Body of pancreas (tissue), 4 donors: ENCODE results near the gene GALNT9. TPM values are rescaled to one million over a fixed set of nuclear protein-coding genes. Genes with fewer than 3 reads are reported as not detected.

ENCODE experiments used
- ATAC-seq: fragments of 150-250 bp; one replicate; pipeline ENCODE4 v1.9.1; 2016
- DNase-seq, 4 donors: peaks; one replicate each; pipeline ENCODE4 v3.0.0-alpha.2; 2019
- H3K27ac ChIP-seq, 4 donors: fragments of 200-600 bp; sonication (generic); 1 replicate in 3 of 4; 2 replicates in 1 of 4; pipeline versions ENCODE4 v1.5.1 to v1.6.1; 2016 to 2019; ENCODE audit warnings: mild to moderate bottlenecking in 1 of 4, mixed read lengths in 1 of 4, moderate library complexity in 1 of 4
- H3K27me3 ChIP-seq, 2 donors: fragments of 200-600 bp; sonication (generic); one replicate each; pipeline ENCODE4 v1.6.0; 2016; ENCODE audit warnings: mild to moderate bottlenecking in 1 of 2
- H3K36me3 ChIP-seq, 2 donors: fragments of 200-600 bp; sonication (generic); replicated peaks in 1 of 2; 2 replicates each; pipeline ENCODE4 v1.5.1; 2016; ENCODE audit warnings: low read depth in 2 of 2; ENCODE audit not compliant: insufficient read depth in 1 of 2
- H3K4me1 ChIP-seq: fragments of 200-600 bp; sonication (generic); one replicate; pipeline ENCODE4 v1.6.0; 2016
- H3K4me3 ChIP-seq, 2 donors: fragments of 200-600 bp; sonication (generic); 1 replicate in 1 of 2; 2 replicates in 1 of 2; pipeline ENCODE4 v1.5.1; 2016 to 2019
- H3K9me3 ChIP-seq, 3 donors: fragments of 200-600 bp; sonication (generic); 1 replicate in 2 of 3; 2 replicates in 1 of 3; pipeline ENCODE4 v1.5.1; 2016
- POLR2A ChIP-seq, 3 donors: fragments of 450-650 bp; IDR thresholded peaks; one replicate each; pipeline ENCODE4 v1.6.1; 2016; ENCODE audit warnings: antibody characterized with exemption in 3 of 3, mild to moderate bottlenecking in 2 of 3
- WGBS, 2 donors: methylation state at CpG; one replicate each; pipeline ENCODE4 v1.1.5; 2017; 5-methylcytosine and 5-hydroxymethylcytosine counted together
- intact Hi-C: fragments of 100-400 bp; cut with DNase I; formaldehyde crosslinking; loops from one replicate; pipeline ENCODE4 v1.15.1; 2023
- total RNA-seq, 2 donors: library from RNA; depleted of rRNA; stranded (reverse); fragments of >200 nt; gene quantifications; one replicate each; pipeline ENCODE4 v1.1.0, GENCODE V29; 2016
- TF ChIP-seq, protein P1 (sequence below), 7 experiments: fragments of 450-650 bp in 4 of 7; fragments of 200-600 bp in 3 of 7; sonication (generic) in 3 of 7; IDR thresholded peaks; one replicate each; pipeline ENCODE4 v1.5.1; 2016 to 2019; ENCODE audit warnings: antibody characterized with exemption in 7 of 7

GALNT9 gene
- total RNA-seq, 2 donors from 2014 or later: not detected

DNA sequence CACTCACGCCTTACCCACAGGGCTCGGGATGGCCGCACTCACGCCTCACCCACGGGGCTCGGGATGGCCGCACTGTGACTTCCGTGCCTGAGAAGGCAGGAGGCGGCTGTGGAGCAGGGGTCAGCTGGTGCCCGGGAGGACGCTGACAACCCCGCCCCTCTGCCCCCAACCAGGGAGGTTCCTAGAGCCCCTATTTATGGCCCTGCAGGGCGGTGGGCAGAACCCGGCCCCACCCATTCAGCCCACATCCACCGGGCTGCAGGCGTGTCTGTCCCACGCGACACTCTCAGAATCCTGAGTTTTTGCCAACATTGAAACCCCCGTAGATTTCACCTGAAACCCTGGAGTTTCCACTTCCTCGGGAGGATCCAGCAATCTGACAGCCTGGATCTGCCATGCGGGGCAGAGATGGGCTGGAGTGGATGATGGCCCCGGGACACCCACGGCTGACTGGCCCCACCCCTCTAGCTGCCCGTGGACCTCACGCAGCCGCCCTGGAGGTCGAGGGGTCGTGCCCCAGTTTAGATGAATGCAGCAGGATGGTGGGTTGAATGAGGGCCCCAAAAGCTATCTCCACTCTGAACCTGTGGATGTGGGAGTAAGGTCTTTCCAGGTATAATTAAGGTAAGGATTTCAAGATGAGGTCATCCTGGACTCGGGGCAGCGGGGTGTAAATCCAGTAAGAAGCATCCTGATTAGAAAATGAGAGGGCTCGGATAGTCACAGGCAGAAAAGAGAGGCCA is 20.4 kb downstream of the GALNT9 start:
- intact Hi-C loops: no loop called here
- Histone ChIP-seq H3K27ac (no peak overlapping the region), H3K4me1 (no peaks in the 10 kb centered on the region), H3K36me3 (no peaks in the 10 kb centered on the region), H3K27me3 (no peaks in the 10 kb centered on the region), H3K9me3 (peaks cover 0 to 15% (median 0%) of the 10 kb centered on the region in 3 donors), H3K4me3 (no peak overlapping the region)
- ATAC-seq: no peak
- TF ChIP-seq POLR2A (IDR thresholded peaks at IDR 0.05): no peak
- TF ChIP-seq, protein P1, sequence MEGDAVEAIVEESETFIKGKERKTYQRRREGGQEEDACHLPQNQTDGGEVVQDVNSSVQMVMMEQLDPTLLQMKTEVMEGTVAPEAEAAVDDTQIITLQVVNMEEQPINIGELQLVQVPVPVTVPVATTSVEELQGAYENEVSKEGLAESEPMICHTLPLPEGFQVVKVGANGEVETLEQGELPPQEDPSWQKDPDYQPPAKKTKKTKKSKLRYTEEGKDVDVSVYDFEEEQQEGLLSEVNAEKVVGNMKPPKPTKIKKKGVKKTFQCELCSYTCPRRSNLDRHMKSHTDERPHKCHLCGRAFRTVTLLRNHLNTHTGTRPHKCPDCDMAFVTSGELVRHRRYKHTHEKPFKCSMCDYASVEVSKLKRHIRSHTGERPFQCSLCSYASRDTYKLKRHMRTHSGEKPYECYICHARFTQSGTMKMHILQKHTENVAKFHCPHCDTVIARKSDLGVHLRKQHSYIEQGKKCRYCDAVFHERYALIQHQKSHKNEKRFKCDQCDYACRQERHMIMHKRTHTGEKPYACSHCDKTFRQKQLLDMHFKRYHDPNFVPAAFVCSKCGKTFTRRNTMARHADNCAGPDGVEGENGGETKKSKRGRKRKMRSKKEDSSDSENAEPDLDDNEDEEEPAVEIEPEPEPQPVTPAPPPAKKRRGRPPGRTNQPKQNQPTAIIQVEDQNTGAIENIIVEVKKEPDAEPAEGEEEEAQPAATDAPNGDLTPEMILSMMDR (IDR thresholded peaks at IDR 0.05): no peak
- WGBS, 2 donors: 59 to 64% methylated on average over 11 to 30 of the region's 31 CpGs
- no peak for DNase-seq

DNA sequence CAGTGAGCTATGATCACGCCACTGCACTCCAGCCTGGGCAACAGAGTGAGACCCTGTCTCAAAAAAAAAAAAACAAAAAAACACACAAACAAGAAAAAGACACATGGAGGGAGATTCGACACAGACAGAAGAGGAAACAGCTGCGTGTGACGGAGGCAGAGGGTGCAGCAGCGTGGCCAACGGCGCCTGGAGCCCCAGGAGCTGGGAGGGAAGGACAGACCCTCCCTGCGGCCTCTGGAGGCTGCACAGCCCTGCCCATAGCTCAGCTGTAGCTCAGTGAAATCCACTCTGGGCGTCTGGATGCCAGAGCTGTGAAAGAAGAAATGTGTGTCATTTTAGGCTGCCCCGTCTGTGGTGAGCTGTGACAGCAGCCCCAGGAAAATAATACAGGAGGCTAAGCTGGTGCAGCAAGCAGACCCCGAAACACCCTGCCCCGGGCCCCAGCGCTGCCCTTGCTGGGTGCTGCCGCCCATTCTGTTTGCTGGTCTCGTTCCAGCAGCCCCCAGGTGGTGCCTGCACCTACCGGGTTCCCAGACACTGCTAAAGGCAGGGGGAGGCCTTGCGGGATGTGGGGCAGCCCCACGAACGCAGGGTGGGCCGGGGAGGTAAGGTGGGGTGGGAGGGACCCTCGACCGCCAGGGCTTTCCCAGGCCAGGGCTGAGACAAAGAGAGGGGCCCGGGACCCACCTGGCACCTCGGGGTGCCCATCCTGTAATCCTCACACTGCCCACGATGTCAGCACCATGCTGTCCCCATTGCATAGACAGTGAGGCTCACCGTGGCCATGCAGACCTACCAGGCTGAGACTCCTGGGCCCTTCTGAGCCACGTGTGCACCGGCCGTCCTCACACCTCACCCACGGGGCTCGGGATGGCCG is 21.2 kb downstream of the GALNT9 start:
- DNase-seq: no peak
- TF ChIP-seq, protein P1 (IDR thresholded peaks at IDR 0.05): no peak
- 48 to 54% methylated on average over 13 to 32 of the region's 32 CpGs for WGBS, 2 donors
- no peak overlapping the region for H3K27ac ChIP-seq
- no peaks in the 10 kb centered on the region for H3K36me3 ChIP-seq
- peaks cover 0 to 15% (median 0%) of the 10 kb centered on the region in 3 donors for H3K9me3 ChIP-seq
- no peak overlapping the region for H3K4me3 ChIP-seq
- intact Hi-C loops: no loop called here
- H3K4me1 ChIP-seq: no peaks in the 10 kb centered on the region
- ATAC-seq: no peak
- no peaks in the 10 kb centered on the region for H3K27me3 ChIP-seq

DNA sequence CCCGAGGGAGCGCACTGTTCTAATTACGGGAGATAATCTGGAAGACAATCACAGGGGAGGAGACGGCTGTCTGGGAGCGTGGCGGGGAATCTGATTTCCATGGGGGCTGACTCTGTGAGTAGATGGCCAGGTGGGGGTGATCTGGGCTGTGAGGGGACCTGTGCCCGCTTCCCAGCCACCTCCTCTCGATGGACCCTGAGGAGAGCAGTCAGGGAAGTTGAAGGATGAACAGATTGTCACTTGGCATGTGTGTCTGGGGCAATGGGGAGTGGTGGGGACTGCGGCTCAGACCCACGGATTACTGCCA is 22.6 kb downstream of the GALNT9 start:
- H3K4me3 ChIP-seq: no peak overlapping the region
- no peaks in the 10 kb centered on the region for H3K36me3 ChIP-seq
- no peak overlapping the region for H3K27ac ChIP-seq
- WGBS, 2 donors: 64 to 73% methylated on average over 10 of the region's 10 CpGs
- no peak for ATAC-seq
- no peak for DNase-seq
- H3K4me1 ChIP-seq: no peaks in the 10 kb centered on the region
- no peak for TF ChIP-seq POLR2A (IDR thresholded peaks at IDR 0.05)
- TF ChIP-seq, protein P1 (IDR thresholded peaks at IDR 0.05): no peak
- H3K9me3 ChIP-seq: peaks cover 0 to 15% (median 0%) of the 10 kb centered on the region in 3 donors
- H3K27me3 ChIP-seq: no peaks in the 10 kb centered on the region
- intact Hi-C loops: no loop called here

DNA sequence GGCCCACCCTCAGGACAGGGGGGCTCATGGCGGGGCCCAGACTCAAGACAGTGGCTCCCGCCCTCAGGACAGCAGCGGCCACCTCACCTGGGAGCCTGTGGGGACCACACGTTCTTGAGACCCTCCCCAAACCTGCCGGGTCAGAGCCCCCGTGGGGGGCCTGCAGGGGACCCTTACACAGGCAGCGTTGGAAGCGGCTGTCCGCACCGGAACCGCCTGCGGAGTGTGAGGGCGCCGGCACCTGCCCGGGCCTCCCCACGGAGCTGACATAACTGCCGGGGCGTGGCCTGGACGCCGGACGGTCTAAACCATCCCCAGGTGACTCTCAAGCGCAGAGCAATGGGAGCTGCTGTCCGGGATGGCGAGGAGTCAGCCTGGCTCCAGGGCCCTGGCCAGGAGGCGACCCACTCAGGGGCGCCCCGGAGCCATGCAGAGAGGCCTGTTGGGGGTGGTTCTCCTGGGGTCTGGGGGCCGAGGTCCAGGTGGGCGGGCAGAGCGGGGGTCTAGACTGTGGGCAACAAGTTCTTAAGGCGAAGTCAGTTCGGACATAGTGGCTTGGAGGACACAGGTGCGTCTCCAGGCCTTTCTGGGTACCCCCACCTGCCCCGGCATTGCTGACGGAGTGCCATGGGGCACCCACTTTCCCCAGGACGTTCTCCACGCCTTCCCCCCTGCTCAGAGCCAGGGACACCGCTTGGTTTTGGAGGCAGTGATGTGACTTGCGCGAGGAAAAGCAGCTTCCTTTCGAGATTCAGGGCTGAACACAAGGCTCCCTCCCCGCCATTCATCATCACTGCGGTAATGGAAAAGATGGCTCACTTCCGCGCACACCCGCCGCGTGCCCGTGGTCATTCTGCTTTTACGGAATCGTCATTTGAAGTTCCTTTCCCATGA is 23.2 kb downstream of the GALNT9 start:
- Histone ChIP-seq H3K36me3 (no peaks in the 10 kb centered on the region), H3K4me3 (no peak overlapping the region), H3K27me3 (no peaks in the 10 kb centered on the region), H3K4me1 (no peaks in the 10 kb centered on the region), H3K9me3 (peaks cover 0 to 10% (median 0%) of the 10 kb centered on the region in 3 donors), H3K27ac (no peak overlapping the region)
- DNase-seq: no peak
- 76 to 77% methylated on average over 18 to 51 of the region's 51 CpGs for WGBS, 2 donors
- no peak for ATAC-seq
- TF ChIP-seq POLR2A (IDR thresholded peaks at IDR 0.05): no peak
- TF ChIP-seq, protein P1 (IDR thresholded peaks at IDR 0.05): no peak
- intact Hi-C loops: no loop called here
